DMS 273 (cell line): ENCODE data around the gene NUP58.
A peak's percentile ranks its signal among the peaks of the same experiment; 100 is the strongest.
"Not testable (repeated sequence)": the region's sequence is repeated elsewhere in the genome, so short reads cannot be mapped to it uniquely, and the experiment has no call there.

ENCODE experiments used
- DNase-seq: peaks from one replicate; lab custom pipeline; 2025; ENCODE audit not compliant: unreplicated experiment; lab: John Stamatoyannopoulos, UW

NUP58 gene

DNA sequence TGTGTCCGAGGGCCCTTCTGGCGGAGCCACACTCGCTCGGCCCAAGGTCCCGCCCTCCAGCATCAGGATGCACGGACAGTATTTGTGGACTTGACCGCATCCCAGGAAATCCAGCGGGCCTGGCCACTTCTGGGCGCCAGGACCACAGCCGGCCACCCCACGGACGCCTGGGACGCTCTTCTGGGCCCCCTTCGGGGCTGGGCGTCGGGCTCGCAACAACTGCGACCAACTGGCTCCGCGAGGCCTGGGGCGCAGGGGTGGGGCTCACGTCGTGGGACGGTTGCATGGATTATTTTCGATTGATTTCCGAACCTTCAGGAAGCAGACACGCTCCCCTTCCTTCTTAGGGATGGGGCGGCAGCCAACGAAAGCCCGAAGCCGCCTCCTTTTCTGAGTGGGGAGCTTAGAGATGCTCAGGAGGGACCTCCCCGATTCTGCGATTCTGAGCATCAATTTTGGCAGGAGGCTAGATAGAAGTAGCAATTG lies 521 bp upstream of the NUP58 start:
- DNase-seq = no peak

DNA sequence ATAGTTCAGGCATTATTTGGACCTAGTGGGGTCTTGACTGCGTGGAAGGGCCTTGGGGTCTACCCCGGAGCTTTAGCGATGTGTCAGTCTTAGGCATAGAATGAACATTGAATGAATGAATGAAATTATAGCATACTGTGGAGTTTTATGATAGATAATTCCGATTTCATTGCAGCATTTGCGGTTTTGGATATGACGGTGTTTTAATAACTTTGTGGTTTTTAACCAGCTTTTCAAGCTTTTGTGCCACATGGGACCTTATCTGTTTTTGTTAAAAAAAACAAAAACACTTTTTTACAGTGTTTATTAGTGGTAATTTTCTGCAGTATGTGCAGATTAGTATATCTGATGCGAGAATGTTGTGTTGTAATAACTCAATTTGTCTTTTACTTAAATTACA lies 696 bp downstream of the NUP58 start:
- DNase-seq = no peak

DNA sequence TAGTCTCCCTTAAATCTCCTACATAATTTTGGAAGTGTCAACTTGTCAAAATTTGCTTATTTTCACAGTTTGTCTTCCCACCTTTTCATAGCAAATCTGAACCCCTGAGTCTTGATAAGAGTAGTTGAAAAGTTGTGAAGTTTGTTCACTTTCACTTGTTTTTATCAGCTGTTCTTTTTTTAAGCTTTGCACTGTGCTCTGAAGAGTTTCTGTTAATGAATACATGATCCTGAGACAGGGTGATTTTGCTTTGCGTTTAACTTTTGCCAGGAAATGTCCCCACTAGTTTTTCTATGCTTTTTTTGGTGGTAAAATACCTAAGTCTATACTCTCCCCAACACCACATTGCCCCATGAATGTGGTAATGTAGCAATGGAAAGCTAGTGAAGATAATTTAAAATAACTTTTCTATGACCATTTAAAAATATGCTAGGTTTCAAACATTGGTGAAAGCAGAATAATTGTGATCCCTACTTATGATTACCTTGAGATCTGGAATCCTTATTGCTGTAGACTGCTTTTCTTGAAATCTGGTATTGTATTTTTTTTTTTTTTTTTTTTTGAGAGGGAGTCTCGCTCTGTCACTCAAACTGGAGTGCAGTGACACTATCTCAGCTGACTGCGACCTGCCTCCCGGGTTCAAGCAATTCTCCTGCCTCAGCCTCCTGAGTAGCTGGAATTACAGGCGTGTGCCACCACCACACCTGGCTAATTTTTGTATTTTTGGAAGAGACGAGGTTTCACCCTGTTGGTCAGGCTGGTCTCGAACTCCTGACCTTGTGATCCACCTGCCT lies 5.4 kb downstream of the NUP58 start:
- DNase-seq = no peak

DNA sequence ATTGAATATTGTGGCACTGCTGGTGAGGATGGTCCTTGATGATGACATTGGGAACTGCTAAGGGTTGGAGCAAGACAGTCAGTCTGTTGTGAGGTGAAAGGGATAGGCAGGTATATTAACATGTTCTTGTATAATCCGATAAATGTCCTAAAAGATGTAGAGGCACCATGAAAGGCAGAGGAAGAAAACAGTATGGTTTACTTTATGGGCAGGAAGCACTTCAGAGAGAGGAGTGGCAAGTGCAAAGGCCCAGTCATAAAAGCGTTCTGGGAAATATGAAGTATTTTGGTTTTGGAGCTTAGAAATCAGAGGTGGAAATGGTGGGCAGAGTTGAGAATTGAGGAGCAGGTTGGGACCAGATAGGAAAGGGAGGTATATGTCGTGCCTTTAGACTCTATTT lies 9.5 kb downstream of the NUP58 start:
- no peak for DNase-seq

DNA sequence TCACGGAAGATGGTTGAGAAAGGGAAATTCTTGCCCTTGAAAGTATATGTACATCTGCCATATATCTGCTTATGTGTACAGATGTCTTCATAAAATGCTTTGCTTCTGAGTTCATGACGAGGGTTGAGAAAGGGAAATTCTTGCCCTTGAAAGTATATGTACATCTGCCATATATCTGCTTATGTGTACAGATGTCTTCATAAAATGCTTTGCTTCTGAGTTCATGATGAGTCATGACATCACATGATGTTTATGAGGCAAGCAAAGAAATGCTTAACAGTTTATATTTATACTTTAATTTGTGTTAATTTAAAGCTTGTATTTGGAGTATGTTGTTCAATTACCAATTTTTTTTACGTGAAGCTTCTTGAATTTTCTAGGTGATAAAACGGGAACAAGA lies 17.5 kb downstream of the NUP58 start:
- DNase-seq = peak; percentile 47

DNA sequence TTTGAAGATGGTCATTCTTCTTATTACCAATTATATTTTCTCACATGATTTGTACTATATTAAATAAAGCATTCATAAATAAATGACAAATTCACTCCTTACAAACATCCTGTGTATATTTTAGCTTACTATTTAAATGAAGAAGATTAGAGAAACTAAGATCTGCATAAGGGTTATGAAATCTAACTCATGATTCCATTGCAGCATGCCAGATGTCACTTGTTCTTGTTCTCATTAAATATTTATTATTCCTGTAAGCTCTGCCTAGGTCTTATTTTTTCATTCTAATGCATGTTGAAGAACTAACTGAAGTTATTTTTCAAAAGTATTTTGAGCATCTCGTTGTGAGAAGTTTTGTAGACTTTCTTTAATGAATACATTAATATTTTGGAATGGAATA lies 18.3 kb downstream of the NUP58 start:
- peak; percentile 45 for DNase-seq

DNA sequence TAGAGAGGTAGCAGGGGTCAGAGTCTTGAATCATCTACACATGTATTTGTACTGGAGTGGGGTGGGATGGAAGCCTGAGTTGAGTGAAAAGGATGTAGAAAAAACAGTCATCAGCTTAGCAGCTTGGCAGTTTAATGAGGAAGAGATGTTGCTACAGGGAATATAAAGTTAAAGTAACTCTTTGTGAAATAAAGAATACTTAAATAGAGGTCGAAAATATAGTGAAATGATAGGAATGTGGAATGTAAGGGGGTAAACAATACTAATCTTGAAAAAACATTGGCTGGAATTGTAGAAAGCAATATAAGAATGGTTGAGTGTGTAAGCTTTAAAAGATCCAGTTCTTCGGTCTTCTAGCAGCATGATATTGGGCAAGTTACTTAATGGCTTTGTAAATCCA lies 22.7 kb downstream of the NUP58 start:
- DNase-seq = no peak

DNA sequence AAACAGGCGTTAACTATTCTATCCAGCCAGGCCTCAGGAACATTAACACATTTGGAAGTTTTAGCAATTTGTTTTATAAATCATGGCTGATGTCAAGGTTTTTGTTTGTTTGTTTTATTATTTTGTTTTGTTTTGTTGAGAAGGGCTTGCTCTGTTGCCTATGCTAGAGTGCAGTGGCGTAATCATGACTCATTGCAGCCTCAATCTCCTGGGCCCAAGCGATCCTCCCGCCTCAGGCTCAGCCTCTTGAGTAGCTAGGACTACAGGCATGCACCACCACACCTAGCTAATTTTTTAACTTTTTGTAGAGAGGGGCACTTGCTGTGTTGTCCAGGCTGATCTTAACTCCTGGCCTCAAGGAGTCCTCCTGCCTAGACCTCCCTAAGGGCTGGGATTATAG lies 28.3 kb downstream of the NUP58 start:
- DNase-seq = no peak

DNA sequence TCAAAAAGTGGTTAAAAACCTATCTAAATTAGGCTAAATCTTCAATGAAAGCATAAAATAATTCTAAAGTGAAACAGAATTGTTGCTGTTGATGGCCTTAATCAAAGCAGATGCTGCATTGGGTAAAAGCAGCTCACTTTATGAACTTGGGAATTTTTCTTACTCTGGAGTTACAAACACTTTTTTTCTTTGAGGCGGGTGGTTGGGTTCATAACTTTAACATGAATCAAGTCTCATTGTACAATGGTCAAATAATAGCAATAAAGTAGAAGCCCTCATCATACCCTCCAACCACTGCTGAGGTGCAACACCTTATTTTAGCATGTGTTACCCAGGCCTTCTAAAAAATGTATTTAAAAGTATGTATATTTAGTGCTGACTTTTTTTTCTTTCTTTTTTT lies 29.1 kb downstream of the NUP58 start:
- no peak for DNase-seq

DNA sequence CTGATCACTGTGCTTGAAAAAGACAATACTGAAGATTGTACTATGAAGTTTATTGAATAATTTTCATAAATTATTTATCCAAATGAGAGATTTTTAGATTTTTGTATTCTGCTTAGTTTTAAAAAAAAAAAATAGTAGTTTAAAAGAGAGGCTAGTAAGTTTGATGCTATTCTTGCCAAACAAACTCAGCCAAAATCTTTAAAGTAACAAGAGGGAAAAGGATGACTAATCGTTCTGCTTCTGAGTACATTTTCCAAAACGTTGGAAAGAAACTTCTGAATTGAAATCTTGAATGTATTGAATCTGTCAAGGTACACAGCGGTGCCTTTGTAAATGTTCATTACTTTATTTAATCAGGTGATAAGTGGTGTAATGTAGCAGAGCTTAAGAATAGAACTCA lies 34.4 kb downstream of the NUP58 start:
- DNase-seq = no peak

DNA sequence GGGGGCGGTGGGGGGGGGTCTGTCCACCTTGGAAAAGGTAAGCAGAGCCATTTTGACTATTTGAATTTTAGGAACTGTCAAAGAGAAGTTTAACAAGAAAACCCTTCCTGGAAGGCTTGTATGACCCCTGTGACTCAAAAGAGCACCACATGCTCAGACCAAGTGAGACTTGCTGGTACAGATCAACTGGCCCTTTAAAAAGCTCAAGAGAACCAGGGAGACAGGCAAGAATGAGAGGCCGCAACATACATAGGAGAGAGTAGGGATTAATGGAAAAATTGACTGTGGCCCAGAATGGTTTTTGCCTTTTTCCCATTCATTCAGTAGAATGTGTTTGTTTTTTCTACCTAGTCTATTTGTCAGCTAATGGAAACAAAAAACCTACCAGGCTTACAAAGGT lies 44.2 kb downstream of the NUP58 start:
- DNase-seq = peak; percentile 7

DNA sequence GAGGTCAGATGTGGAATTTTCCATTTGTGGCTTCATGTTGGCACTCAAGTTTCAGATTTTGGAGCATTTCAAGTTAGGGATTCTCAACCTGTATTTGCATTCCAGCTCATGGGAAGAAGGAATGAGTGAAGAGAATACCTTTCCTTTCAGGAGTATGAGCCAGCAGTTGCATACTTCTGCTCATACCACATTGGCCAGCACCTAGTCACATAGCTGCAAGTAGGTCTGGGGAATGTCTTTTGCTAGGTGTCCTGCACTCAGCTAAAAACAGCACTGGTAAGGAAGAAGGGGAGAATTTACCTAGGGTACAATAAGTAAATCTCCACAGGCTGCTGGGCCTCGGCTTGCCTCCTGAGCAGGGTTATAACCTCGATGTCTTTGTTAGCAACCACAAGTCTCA lies 45.7 kb downstream of the NUP58 start:
- DNase-seq = peak; percentile 5

DNA sequence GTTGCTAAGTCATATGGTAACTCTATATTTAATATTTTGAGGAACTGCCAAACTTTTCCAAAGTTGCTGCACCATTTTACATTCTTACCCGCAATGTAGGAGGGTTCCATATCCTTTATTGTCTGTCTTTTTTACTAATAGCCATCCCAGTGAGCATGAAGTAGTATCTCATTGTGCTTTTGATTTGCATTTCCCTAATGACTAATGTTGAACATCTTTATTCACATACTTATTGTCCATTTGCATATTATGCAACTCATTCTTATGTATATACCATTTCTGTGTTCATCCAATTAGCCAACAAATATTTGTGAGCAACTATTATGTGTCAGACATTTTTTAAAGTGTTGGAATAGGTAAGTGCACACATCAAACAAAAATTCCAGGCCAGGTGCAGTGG lies 50.0 kb downstream of the NUP58 start:
- DNase-seq = no peak

DNA sequence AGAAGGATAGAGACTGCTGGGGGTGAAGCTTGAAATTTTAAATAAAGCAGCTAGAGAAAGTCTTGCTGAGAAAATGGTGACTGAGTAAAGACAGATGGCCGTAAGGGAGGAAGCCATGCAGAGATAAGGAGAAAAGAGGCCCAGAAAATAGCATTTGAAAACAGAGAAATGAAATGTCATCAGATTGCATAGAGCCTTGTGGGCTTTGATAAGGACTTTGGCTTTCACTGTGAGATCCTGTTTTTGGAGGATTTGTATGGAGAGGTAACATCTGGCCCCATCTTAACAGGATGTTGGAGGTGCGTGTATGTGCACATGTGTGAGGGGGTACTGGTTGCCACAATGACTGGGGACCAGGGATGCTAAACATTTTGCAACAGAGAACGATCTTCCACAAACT lies 50.8 kb downstream of the NUP58 start:
- DNase-seq = no peak

DNA sequence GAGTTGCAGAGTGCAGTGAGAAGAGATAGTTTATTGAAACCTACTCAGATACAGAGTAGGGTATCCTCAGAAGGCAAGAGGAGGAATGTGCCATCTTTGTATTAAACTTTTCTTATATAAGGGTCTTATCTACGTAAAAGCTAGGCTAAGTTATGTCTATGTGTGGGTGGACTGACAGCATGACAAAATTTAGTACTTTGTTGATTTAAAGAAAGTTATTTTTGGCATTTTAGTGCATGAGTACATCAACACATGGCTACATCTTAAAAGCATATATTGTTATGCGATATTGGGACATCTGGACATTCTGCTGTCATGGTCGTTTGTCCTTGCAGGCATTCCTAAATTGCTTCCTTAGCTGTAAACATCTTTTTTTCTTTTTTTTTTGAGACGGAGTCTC lies 51.4 kb downstream of the NUP58 start:
- DNase-seq = no peak

DNA sequence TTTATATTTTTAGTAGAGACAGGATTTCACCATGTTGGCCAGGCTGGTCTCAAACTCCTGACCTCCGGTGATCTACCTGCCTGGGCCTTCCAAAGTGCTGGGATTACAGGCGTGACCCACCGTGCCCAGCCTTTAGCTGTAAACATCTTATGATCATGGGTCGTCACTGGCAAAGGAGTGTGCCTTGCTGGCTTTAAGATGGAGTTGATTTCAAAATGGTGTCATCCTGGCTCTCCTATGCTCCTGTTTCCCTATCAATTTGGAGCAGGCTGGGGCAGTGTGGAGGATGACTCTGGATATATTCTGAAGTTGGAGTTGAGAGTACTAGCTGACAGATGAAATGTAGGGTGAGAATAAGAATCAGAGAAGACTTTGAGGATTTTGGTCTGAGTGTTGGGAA lies 51.9 kb downstream of the NUP58 start:
- no peak for DNase-seq

DNA sequence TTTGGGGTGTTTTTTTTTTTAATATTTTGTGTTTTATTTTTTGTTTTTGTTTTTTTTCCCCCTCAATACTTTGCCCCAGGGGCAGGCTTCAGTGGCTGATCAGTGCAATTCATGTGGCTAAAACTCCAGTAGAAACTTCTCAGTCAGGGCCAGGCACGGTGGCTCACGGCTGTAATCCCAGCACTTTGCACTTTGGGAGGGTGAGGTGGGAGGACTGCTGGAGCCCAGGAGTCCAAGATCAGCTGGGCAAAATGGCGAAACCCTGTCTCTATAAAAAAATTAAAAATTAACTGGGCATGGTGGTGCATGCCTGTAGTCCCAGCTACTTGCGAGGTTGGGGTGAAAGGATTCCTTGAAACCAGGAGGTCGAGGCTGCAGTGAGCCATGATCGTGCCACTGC lies 53.0 kb downstream of the NUP58 start:
- no peak for DNase-seq

DNA sequence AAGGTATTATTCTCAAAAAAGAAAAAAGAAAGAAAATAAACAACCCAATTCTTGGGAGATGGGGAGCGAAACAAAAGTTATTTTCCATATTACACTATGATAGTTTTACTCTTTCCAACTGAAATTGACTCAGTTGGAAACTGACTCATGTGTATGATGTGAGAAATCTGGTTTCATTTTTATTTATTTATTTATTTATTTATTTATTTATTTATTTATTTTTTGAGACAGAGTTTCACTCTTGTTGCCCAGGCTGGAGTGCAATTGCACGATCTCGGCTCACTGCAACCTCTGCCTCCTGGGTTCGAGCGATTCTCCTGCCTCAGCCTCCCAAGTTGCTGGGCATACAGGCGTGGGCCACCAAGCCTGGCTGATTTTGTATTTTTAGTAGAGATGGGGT lies 59.0 kb downstream of the NUP58 start:
- DNase-seq = not testable (repeated sequence)

DNA sequence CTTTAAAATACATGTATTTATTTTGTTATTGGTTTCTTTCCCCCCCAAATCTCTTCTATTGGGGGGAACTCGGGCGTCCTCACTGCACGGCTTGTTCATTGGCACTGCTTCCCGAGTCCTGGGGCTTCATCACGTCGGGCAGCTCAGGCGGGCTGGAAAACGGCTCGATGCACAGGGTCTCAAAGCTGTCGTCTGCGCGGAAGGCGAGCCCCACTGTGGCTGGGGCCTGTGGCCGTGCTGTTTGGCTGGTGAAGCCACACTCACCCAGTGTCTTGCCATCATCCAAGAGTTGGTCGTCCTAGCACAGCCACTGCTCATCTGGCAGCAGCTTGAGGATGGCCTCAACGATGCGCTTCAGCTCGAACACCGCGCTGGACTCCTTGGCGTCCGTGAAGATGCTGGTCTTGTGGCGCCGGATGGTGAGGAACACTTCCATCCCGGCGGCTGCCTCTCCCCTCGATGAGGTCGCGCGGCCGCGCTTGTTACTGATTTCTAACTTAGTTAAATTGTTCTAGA lies 64.4 kb downstream of the NUP58 start:
- DNase-seq = no peak

DNA sequence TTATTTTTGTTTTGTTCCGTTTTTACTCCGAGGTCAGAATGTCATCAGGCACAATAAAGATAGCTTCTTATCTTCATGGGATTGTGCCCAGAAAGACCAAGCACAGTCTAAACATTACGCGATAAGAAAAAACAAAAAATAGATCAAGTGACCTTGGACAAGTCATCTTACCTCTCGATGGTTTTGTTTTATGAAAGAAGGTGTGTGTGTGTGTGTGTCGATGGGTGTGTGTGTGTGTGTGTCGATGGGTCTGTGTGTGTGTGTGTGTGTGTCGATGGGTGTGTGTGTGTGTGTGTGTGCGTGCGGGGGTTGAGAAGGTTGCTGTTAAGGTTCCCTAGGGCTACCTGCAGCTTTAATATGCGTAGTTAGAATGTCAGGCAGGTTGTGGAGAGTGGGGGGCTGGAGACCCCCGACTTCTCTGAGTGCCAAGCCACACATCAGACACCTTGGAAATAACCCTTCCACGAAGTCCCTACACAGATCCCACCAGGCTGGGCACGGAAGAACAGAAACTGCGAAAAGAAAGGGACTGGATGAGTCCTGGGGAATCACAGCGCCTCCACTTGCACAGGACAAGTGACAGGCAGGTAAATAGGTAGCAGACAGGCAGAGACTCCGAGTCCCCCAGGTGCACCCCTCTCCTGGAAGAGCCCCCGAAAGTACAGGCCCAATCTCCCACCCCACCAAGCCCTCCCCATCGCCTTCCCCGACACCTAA lies 69.9 kb downstream of the NUP58 start:
- DNase-seq = no peak

DNA sequence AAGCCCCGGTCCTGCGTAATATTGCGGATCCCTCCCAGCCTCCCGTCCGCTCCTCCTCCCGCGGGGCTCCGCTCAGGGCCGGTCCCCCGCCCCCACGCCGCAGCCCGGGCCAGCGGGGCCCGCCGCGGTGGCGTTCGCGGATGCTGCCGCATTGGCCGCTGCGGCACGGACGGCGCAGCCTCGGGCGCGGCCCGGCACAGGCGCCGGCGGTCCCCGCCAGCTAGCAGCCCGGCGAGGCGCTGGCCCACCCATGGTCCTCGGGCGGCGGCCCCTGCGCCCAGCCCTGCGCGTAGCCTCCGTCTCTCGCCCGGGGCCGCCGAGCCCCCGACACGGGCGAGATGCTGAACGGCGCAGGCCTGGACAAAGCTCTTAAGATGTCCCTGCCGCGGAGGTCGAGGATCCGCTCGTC lies 70.5 kb downstream of the NUP58 start, which contains the start of gene ATP8A2:
Gene ATP8A2, plus strand, starts transcription at position 100 of the 409 bp plus-strand sequence. Its CDS starts 239 bp downstream, at position 339.
- peak; percentile 66 for DNase-seq
